ENCODE data around the gene ZNF649. TPM values are rescaled to one million over a fixed set of nuclear protein-coding genes. Genes with fewer than 3 reads are reported as not detected.
A peak's percentile ranks its signal among the peaks of the same experiment; 100 is the strongest.

Gene ZNF649
- total RNA-seq, 1 experiment from 2014 or later, result 148 TPM

DNA sequence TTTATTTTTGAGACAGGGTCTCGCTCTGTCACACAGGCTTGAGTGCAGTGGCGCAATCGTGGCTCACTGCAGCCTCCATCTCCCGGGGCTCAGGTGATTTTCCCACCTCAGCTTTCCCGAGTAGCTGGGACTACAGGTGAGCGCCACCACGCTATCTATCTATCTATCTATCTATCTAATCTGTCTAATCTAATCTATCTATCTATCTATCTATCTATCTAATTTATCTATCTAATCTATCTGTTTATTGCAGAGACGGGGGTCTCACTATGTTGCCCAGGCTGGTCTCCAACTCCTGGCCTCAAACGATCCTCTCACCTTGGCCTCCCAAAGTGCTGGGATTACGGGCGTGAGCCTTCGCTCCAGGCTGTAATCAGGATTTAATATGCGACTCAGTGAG lies 23.0 kb upstream of the ZNF649 start:
- Histone ChIP-seq H3K14ac (ENCODE audit: insufficient read depth, low read length) (no peak overlapping the region), H3K79me2 (ENCODE audit: insufficient read depth, low read length) (peaks cover 8% of the 10 kb centered on the region), H3K4me2 (ENCODE audit: insufficient read depth, insufficient read length, low read length) (peak overlapping the region; percentile 80), H3K79me1 (ENCODE audit: insufficient read depth, low read depth, low read length, poor library complexity, severe bottlenecking) (peaks cover 9% of the 10 kb centered on the region), H4K5ac (ENCODE audit: insufficient read length, low read depth, low read length) (no peak overlapping the region), H3K4ac (ENCODE audit: low read depth, low read length) (no peak overlapping the region), H3K4me1 (ENCODE audit: insufficient read depth, low read length) (peaks cover 3% of the 10 kb centered on the region; the same call in 1 of the 2 replicates), H3K9me3 (ENCODE audit: control insufficient read depth, low read depth, low read length) (peaks cover 24% of the 10 kb centered on the region), H2BK12ac (ENCODE audit: insufficient read length, low read depth, low read length) (no peak overlapping the region), H3T11ph (ENCODE audit: low read length) (no peak overlapping the region), H3K27ac (ENCODE audit: insufficient read length, low read depth, low read length) (no peak overlapping the region), H4K20me1 (ENCODE audit: control insufficient read depth, insufficient read depth, insufficient read length) (no peaks in the 10 kb centered on the region), H2BK120ac (ENCODE audit: low read depth, low read length, poor library complexity, severe bottlenecking) (no peak overlapping the region), H2BK15ac (ENCODE audit: low read depth, low read length) (no peak overlapping the region), H3K23me2 (ENCODE audit: insufficient read length, low read depth, low read length, poor library complexity, severe bottlenecking) (no peaks in the 10 kb centered on the region), H3K18ac (ENCODE audit: insufficient read length, low read depth, low read length) (no peak overlapping the region), H3K9ac (ENCODE audit: extremely low read depth, insufficient read length, low read length) (peak overlapping the region; percentile 93), H2AFZ (ENCODE audit: low read length) (no peak overlapping the region), H2AK5ac (ENCODE audit: insufficient read length, low read length) (no peak overlapping the region), H2BK5ac (ENCODE audit: insufficient read length, low read length) (no peak overlapping the region), H4K8ac (replicated peaks; ENCODE audit: insufficient read length, low read depth, low read length) (no peak overlapping the region), H3K23ac (ENCODE audit: insufficient read length, low read depth, low read length) (peak overlapping the region; percentile 56), H3K56ac (ENCODE audit: insufficient read length, low read depth, low read length) (no peak overlapping the region), H4K91ac (ENCODE audit: insufficient read length, low read depth, low read length) (no peak overlapping the region), H2BK20ac (ENCODE audit: low read depth, low read length, poor library complexity, severe bottlenecking) (no peak overlapping the region), H3K27me3 (ENCODE audit: insufficient read depth, low read length) (no peaks in the 10 kb centered on the region)
- Mint-ChIP-seq H3K27me3 (ENCODE audit: low read depth) (peaks cover 5% of the 10 kb centered on the region; the same call in 1 of the 2 replicates), H3K27ac (peak overlapping the region; percentile 99 to 100 (median 100)), H3K4me1 (peaks cover 14 to 16% of the 10 kb centered on the region in 2 experiments), H3K4me3 (peak overlapping the region; percentile 100), H3K9me3 (peaks cover 40 to 64% of the 10 kb centered on the region in 2 experiments), H3K36me3 (ENCODE audit: insufficient read depth in 1 of 3, low read depth in 3 of 3) (peaks cover 48 to 72% (median 71%) of the 10 kb centered on the region in 3 experiments)
- no peak for TF ChIP-seq CTCF (conservative IDR thresholded peaks at IDR 0.05)
- no CpG with 5 or more reads among the region's 13 CpGs for WGBS (ENCODE audit: extremely low coverage, insufficient read length, low lambda C conversion rate)
- DNase-seq, result no peak

Data from H9 (cell line).